ENCODE data around the gene GATA5.

GATA5 gene

DNA sequence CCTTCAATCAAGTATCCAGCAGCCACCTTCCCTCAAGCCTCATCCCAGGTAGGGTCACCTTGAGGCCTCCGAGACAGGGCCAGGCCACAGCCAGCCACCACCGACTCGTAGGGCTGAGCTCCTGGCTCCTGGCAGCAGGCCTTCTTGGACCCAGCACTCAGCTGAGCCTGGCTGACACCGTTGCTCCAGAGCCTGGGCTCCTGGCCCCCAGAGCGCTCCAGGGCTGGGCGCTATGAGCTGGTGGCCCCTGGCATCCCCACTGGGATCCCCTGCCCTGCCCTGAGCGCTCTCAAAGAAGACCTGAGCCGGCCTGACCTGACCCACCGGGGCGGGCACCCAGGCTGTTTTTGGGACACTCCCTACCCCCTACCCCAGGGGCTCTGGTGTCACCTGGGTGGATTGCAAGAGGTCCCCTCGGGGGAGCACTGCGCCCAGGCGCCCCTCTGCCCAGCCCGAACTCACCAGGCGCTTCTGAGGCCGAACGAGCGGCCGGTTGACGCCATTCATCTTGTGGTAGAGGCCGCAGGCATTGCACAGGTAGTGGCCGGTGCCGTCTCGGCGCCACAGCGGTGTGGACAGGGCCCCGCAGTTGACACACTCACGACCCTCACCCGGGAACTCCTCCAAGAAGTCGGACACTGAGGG, 2.7 kb downstream of the GATA5 start:
- DNase-seq (ENCODE audit: low read depth), result no peak

DNA sequence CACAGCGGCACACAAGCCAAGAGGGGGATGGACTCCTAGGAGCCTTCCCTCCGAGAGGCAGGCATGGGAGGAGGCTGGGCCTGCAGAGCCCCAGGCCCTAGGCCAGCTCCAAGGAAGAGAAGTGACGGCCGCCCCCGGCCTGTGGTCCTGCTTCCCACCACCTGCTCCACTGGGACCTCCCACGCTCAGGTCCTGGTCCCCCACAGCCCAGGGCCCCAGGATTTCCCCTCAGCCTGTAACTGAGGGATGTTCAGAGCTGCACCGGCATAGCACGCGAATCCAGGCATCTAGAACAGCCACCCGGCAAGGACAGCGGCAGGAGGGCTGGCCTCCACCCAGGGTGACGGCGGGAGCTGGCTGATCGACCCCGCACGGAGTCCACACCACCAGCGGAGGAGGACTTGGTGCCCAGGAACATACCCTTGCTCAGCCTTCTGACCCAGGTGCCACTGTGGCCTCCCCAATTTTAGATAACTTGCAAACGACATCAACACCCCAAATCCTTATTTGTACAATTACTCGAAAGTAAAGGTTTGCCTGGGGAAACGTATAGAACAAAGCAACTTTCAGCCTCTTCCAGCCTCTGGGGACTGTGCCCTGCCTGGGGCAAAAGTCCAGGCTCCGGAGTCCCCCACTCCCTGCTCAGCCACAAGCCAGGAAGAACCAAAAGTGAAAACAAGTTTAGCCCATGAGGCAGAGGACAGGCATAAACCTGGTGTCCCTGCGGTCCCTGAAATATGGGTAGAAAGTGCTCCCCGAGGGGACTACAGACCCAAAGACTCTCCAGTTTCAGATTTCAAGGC, 3.5 kb downstream of the GATA5 start:
- DNase-seq (ENCODE audit: low read depth), result no peak

DNA sequence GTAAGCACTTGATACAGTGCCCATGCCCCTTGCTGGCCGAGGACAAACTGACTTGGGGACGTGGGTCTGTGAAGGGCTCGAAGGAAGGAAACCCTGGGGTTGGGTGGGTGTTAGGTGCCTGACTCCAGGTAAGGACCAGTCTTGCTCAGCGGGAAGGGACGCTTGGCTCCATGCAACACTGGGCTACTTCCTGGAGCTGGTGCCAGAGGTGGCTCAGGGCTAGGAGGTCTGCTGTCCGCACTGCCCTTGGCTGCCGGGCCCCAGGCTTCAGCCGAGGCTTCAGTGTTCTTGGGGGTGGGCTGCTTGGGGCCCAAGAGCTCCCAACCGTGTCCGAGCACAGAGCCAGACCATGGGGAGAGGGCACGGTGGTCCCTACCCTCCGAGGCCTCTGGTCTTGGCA, 5.3 kb downstream of the GATA5 start:
- no peak for DNase-seq (ENCODE audit: low read depth)

DNA sequence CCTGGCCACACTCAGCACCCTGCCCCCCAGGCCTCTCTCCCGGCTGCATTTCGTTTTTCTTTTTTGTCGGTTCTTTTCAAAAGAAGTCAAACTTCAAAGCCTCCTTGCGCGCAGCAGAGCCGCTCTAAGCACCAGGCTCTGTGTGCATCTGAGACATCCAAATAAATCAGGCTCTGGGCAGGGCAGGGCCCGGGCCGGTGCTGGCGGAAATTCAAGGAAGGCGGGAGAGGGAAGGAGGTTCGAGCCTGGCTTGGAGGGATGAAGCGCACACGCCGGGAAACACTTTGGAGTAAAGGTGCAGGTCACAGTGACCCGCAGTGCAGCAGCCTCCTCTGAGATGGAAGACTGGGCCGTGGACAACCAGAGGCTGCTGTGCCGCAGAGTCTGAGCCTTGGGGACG, 5.8 kb downstream of the GATA5 start:
- DNase-seq (ENCODE audit: low read depth), result no peak

DNA sequence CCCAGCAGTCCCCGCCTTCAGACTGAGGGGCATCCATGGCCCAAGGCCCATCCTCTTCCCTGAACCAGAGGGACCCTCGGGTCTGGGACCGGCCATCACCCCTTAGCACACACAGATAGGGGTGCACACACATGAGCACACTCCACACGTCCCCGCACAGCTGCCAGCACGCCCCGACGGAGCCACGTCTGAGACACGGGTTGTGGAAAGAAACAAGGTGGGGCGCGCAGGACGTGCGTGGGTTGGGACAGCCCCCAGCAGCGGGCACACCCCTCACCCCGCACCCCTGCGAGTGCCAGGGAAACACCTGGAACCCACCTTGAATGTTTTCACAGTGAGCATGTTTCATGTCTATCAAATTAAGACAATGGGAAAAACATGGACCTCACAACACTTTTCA, 6.4 kb downstream of the GATA5 start:
- no peak for DNase-seq (ENCODE audit: low read depth)

DNA sequence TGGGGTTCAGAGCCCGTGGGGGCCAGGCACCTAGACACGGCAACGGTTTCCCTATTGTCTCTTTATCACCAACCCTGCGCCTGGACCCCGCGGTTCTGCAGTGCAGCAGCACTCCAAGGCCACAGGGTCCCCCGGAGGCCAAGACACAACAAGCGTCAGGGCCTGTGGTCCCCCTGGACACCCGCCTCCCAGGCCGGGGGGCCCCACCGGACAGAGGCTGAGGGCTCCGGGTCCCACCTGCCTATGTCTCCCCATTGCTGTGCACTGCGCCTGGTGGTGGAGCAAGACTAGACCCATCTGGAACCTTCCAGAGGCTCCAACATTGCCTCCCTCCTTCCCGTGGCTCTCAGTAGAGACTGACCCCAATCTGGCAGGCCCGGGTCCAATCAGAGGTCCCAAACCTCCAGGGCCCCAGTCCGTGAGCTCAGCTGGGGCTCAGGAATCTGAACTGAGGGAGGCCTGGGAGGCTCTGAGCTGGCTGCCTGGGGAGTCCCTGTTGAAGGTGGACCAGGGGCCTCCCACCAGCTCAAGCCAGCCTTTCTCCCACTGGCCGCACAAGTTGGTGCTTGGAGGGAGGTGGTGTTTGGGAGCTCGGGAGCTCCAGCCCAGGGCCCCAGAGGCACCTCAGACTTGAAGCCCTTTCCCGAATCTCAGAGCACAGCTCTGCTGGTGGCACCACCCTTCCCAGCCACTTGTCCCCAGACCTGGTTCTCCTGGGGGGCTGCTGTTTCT, 8.8 kb downstream of the GATA5 start:
- no peak for DNase-seq (ENCODE audit: low read depth)

DNA sequence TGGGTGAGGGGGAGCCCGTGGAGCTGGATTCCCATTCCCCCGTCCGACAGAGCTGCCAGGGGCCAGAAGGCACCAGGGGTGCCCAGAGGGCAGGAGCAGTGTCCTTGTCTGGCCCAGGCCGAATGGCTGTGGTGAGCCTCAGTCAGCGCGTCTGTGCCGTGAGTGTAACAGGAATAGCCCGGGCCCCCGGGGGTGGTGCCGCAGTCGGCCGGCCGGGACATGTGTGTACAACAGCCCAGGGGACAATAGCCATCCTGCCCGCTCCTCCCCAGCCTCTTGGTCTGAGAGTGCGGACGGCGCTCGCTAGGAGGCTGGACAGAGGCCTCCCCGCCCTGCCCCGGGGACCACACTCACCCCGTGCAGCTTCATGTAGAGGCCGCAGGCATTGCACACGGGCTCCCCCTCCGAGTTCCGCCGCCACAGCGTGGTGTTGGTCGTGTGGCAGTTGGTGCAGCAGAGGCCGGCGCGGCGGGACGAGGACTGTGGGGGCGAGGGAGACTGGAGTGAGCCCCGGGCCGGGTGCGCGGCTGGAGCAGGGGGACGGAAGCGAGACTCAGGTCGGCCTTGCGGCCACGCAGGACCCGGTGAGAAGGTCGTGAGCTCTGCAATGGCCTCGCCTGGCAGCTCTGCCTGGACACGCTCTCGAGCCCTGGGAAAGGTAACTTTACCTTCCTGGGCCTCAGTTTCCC, 9.6 kb downstream of the GATA5 start:
- no peak for DNase-seq (ENCODE audit: low read depth)

DNA sequence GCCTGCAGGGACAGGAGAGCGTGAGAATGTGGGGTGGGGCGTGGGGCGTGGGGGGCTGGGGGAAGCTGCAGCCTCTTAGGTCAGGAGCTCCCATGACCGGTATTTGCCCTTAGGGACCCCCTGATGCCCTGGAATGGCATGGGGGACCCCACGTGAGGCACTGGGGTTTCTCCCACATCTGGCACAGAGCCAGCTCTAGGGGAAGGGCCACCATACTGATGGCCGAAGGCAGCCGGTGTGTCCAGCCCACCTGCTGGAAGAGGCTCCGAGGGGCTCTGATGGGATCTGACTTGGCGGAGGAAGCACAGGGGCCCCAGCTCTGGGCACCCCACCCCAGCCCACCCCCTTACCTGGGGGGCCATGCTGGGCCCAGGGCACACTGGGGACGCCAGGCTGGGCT, 10.8 kb downstream of the GATA5 start:
- DNase-seq (ENCODE audit: low read depth), result no peak

DNA sequence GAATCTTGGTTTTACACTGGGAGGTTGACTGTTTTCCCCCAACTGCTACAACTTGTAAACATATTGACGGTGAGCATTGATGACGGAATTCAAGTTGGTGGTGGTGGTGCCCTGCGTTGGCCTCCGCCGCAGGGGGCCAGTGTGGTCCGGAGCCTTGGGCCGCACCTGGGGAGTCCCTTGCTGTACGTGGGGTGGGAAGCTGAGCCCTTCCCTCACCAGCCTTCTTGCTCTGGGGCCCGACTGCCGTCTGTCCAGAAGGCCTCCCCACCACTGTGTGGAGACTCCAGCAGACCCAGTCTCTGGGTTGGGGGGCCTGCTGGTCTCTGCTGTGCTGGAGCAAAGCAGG, 11.4 kb downstream of the GATA5 start:
- DNase-seq (ENCODE audit: low read depth), result no peak

DNA sequence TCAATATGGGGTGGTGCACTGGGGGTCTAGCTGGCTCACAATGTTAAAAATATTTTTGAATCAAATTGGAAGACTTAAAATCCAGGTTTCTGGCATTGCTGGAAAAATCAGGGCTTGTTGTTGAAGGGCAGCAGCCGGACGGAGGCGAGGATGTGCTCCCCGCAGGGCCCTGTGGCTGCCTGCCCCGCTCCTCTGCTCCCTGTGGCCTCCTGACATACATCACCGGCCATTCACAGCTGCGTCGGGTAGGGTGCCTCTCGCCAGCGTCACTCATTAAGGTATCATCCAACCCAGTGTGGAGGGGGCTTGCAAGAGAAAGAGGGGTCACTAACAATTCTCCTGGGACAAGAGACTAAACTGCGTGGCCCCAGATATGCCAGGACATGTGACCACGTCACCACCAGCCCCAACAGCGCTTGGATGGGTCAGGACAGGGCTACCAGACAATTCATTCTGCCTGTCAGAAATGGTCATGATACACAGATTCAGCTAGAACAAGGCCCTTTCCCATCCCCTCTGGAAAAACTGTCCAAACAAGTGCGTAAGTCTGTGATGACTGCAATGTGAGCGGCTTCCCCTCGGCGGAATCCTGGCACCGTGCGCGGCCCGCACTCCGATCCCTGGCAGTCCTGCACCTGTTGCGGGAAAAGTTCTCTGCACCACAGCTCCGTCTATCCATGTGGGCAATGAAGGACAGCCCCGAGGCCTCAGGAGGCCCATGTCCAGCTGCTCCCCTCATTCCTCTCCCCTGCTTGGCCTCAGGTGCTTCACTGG, 12.0 kb downstream of the GATA5 start:
- DNase-seq (ENCODE audit: low read depth), result no peak

DNA sequence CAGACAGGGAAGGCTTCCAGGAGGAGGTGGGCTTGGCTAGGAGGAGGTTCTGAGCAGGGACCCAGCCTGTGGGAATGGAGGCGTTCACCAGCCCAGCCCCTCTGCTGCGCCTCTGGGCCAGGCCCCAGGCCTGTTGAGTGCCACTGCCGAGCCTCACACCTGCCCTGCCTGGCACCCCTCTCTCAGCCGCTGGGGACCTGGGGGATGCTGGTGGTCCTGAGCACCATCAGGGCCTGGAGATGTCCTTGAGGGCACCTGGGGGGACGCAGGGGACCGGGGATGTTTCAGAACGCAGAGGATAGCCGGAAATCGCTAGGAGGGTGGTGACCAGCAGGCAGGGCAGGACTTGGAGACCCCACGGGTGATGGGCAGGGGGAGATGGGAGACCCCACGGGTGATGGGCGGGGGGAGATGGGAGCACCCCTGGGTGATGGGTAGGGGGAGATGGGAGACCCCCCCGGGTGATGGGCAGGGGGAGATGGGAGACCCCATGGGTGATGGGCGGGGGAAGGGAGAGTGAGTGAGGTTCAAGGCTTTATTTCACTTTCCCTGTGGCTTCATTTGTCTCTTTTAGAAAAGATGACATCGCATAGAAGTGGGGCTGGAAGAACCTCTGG, 12.7 kb downstream of the GATA5 start:
- DNase-seq (ENCODE audit: low read depth), result no peak

DNA sequence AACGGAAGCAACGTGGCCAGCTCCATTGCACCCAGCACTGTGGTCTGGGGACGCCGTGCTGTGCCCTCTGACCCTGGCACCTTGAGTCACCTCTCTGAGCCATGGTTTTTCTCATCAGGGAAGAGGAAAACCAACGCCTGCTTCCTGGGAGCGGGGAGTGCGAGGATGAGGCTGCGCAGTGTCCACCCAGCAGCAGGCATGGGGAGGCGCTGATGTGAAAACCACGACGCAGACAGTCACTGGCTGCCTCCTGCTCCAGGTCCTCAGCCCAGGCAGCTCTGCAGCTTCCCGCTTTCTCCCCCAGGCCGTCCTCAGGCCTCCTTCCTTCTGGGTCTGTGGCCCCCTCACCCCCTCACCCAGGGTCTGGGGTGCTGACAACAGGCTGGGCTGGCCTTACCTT, 14.0 kb downstream of the GATA5 start:
- no peak for DNase-seq (ENCODE audit: low read depth)

DNA sequence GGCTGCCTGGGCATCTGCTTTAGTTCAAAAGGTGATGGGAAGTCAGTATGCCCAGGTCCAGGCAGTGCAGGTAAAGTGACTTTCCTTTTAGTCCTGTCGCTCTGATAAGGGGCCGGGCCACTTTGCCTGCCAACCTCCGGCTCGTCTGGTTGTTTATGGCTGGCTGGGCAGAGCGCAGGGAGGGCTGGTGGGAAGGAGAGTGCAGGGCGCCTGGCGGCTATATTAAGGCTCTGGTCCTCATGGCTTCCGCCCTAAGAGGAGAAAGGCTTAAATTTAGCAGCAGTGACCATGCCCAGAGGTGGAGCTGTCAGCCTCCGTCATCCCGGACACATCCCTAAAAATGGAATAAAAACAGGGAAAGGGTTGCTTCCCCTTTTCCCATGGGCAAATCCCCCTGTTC, 14.6 kb downstream of the GATA5 start:
- DNase-seq (ENCODE audit: low read depth), result no peak

DNA sequence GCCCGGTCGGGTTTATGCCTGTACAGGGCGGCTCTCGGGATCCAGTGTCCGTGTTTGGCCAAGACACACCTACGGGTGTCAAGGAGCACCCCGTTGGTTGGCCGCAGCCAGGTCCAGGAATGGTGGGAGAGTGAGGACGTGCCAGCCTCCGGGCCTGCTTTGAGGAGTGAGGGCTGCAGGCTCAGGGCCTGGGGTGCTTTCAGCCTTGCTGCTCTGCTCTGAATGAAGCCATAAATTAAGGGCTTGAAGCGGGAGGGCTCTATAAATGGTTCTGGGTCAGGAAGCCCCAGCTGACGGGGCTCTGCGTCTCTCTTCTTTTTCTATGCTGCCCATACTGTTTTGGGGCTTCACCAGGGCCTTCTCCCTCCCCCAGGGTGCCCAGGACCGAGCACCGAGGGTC, 15.1 kb downstream of the GATA5 start:
- DNase-seq (ENCODE audit: low read depth), result no peak

DNA sequence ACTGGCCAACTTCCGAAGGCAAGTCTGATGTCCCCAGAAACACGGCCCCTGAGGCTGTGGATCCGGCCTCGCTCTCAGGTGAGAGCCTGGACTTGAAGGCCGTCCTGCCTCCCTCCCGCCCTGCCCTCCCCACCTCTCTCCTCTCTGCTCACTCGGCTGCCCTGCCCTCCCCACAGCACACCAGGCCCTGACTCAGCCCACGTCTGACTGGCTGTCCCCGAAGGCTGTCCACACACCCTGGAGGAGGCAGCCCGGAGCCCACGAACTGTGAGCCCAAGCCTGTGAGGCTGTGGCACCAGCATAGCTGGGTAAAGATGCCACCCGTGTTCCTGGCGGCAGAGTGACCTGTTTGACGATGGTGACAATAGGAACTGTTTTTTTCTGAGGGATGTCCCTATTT, 16.3 kb downstream of the GATA5 start:
- DNase-seq (ENCODE audit: low read depth), result no peak

DNA sequence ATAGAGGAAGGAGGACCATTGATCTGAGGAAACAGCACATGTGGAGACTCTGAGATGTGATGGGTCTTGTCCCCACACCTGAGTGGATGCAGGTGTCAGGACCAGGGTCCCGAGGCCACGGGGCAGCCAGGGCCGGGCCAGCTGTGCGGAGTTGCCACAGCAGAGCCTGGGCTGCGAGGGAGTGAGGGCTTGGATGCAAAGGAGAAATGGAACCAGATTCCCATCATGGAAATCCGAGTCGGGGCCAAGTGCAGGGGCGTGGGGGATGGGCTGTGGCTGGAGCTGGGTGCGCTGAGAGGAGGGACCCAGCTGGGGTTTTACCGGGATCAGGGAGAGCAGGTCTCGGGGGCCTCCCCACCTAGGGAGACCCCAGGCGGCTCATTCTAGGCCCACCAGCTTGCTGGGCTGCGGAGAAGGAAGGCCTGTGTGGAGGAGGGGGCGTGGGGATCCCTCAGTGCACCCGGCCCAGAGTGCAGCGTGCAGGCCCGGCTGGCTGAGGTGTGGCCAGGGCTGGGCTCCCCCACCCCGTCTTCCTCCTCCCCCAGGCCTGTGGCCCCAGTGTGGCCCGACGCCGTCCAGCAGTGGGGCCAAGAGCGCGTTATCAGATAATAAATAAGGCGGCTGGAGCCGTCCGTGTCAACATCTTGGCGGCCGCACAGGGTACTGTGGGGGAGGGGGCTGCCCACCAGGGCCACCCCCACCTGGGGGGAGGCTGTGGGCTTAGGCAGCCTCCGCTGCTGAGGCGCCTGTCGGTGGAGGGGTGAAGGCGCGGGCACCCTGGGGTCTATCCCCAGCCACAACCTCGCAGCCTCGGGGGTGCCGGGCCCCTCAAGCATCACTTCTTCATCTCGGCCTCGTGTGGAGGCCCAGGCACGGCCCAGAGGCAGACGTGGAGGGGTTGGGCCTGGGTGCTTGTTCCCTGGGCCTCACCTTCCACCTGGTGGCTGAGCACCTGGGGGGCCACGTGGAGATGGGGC, 17.2 kb downstream of the GATA5 start:
- DNase-seq (ENCODE audit: low read depth), result no peak

DNA sequence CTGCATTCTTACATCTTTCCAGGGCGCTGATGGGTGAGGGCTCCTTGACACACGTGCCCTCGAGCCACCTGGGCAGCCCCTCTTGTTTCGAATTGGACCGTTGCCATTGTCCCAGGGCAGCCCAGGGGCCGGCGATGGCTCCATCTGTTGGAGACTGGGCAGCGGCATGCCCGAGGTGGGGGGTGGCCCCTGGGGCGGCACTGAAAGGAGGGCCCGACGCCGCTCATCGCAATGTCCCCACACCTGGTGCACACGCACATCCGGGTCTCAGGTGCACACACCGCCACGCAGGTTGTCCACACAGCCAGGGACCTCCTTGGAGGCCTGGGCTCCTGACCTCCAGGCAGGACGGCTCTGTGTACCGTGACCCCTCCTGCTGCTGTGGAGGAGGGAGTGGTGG, 18.0 kb downstream of the GATA5 start:
- DNase-seq (ENCODE audit: low read depth), result no peak

DNA sequence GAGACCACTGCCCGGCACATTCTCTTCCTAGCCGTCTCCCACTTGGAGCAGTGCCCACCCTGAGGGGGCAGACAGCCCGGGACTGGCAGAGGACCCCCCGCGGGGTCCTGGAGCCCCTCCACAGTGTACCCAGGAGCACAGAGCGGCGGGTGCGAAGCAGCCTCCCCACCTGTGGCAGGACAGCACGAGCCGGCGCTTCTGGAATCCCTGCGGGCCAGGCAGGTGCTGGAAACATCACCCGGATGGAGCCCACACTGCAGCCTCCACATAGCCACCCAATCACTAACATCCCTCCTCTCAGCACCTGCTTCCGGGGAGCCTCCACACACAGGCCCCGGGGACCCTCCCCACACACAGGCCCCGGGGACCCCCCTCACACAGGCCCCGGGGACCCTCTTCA, 18.7 kb downstream of the GATA5 start:
- DNase-seq (ENCODE audit: low read depth), result no peak

DNA sequence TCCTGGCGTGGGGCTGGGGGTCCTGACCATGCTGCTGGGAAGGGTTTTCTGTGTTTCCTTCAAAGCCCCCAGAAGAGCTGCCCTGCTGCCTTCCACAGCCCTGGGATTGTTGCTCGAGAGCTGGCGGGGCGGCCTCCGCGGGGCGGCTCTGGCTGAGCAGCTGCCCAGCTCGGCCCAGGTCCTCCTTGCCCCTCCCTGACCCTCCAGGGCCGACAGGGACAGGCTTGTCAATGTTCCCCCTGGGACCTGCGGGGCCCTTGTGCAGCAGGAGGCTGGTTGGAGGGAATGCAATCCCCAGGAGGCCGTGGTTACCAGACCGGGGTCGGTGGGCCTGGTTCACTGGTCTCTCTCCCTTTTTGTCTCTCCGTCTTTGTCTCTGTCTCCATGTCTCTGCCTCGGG, 19.9 kb downstream of the GATA5 start:
- DNase-seq (ENCODE audit: low read depth), result no peak

DNA sequence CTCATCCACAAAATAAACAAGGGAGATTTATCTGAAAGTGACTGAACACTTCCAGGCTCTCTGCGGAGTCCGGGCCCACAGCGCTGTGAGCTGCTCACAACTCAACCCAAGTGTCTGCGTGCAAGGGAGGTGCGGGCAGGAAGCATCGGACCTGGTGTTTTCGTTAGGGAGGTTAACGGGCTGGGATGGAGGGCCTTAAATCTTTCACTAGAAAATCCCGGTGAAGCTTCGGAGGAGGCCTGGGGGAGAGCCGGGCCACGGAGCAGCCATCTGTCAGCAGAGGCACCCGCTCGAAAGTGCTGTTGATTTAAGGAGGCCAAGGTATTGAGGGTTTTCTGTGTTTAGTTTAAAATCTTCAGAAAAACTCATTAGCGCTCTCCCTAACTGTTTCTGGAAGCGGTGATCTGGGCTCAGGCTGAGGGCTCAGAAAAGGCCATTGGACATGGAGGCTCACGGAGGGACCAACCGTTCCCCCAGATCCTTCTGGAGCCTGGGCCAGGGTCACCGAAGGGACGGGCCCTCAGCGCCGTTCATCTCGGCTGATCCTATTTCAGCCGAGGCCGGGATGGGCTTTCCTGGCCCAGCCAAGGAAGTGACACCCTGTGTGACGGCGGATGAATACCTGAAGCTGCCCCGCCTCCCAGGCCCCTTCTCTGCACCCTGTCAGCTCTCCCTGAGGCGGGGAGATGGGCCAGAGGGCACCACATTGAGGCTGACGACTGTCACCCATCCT, 20.7 kb downstream of the GATA5 start:
- DNase-seq (ENCODE audit: low read depth), result no peak

Measured in activated T-helper 1 cell treated with Interleukin-2 at 50 U/mL for 16 hours (primary cell).